Esophagus muscularis mucosa (tissue), 4 donors: ENCODE measurements around the gene PCYOX1L.

Experiments used
- CTCF ChIP-seq, 3 experiments: fragments of 200-600 bp in 2 of 3; fragments of 450-650 bp in 1 of 3; sonication (generic) in 2 of 3; IDR thresholded peaks; one replicate each; pipeline ENCODE4 v1.5.1; 2017 to 2019; ENCODE audit warnings: antibody characterized with exemption in 3 of 3, mild to moderate bottlenecking in 2 of 3, moderate library complexity in 1 of 3
- EP300 ChIP-seq: sonication (generic); formaldehyde crosslinking; IDR thresholded peaks from one replicate; pipeline ENCODE4 v1.6.1; 2017; ENCODE audit warnings: antibody characterized with exemption
- POLR2AphosphoS5 ChIP-seq, 2 donors: sonication (generic); formaldehyde crosslinking; IDR thresholded peaks; one replicate each; pipeline ENCODE4 v1.6.1; 2017; ENCODE audit warnings: antibody characterized with exemption in 2 of 2

GRCh38 chr5:149362541-149362940 is 4.7 kb downstream of the PCYOX1L start:
- TF ChIP-seq CTCF (IDR thresholded peaks at IDR 0.05), result no peak
- no peak for TF ChIP-seq POLR2AphosphoS5 (IDR thresholded peaks at IDR 0.05)
- TF ChIP-seq EP300, result no peak
